Smooth muscle cell (in vitro differentiated cells): ENCODE data around the gene CYGB. TPM values are rescaled to one million over a fixed set of nuclear protein-coding genes. Genes with fewer than 3 reads are reported as not detected.
A peak's percentile ranks its signal among the peaks of the same experiment; 100 is the strongest.

Experiments used
- DNase-seq: peaks from one replicate; lab custom pipeline; 2025; ENCODE audit not compliant: unreplicated experiment; lab: John Stamatoyannopoulos, UW
- H2AFZ ChIP-seq: fragments of 200-600 bp; sonication (generic); 2 replicates; pipeline ENCODE4 v1.6.0; 2016; ENCODE audit warnings: antibody characterized with exemption, low read depth, mild to moderate bottlenecking
- H3F3A ChIP-seq: fragments of 200-600 bp; sonication (generic); 2 replicates; pipeline ENCODE4 v1.6.0; 2017; ENCODE audit warnings: antibody characterized with exemption, low read depth
- H3K27ac ChIP-seq: fragments of 200-600 bp; sonication (generic); 2 replicates; pipeline ENCODE4 v1.5.1; 2016; ENCODE audit warnings: low read depth, mild to moderate bottlenecking
- H3K27me3 ChIP-seq: fragments of 200-600 bp; sonication (generic); 2 replicates; pipeline ENCODE4 v1.6.1; 2016; ENCODE audit warnings: low read depth, mild to moderate bottlenecking
- H3K36me3 ChIP-seq: fragments of 200-600 bp; sonication (generic); 2 replicates; pipeline ENCODE4 v1.5.1; 2016; ENCODE audit warnings: low read depth
- H3K4me1 ChIP-seq: fragments of 200-600 bp; sonication (generic); 2 replicates; pipeline ENCODE4 v1.5.1; 2016; ENCODE audit warnings: low read depth
- H3K4me2 ChIP-seq: fragments of 200-600 bp; sonication (generic); 2 replicates; pipeline ENCODE4 v1.6.0; 2016; ENCODE audit warnings: mild to moderate bottlenecking
- H3K4me3 ChIP-seq: fragments of 200-600 bp; sonication (generic); 2 replicates; pipeline ENCODE4 v1.5.1; 2016; ENCODE audit warnings: mild to moderate bottlenecking
- H3K79me2 ChIP-seq: fragments of 200-600 bp; sonication (generic); 2 replicates; pipeline ENCODE4 v1.6.0; 2016; ENCODE audit warnings: low read depth, mild to moderate bottlenecking
- H3K9ac ChIP-seq: fragments of 200-600 bp; sonication (generic); 2 replicates; pipeline ENCODE4 v1.6.0; 2016; ENCODE audit warnings: low read depth
- H3K9me3 ChIP-seq: fragments of 200-600 bp; sonication (generic); replicated peaks from 2 replicates; pipeline ENCODE4 v1.5.1; 2016; ENCODE audit warnings: low read depth
- H4K20me1 ChIP-seq: fragments of 200-600 bp; sonication (generic); 2 replicates; pipeline ENCODE4 v1.6.0; 2016; ENCODE audit warnings: low read depth
- WGBS: methylation state at CpG from one replicate; pipeline ENCODE4 v1.1.7; 2016; ENCODE audit warnings: low lambda C conversion rate; 5-methylcytosine and 5-hydroxymethylcytosine counted together
- polyA plus RNA-seq: library from polyadenylated mRNA; unstranded; fragments of >200 nt; fragmentation: Nextera tagmentation; extraction: Ambion mirVana; gene quantifications from 2 replicates; pipeline ENCODE4 v1.2.1, GENCODE V29; 2016
- total RNA-seq: library from RNA; depleted of rRNA; stranded (reverse); fragments of >200 nt; gene quantifications from 2 replicates; pipeline ENCODE4 v1.2.3, GENCODE V29; 2014
- TF ChIP-seq, protein P1 (sequence below): fragments of 200-600 bp; sonication (generic); IDR thresholded peaks from 2 replicates; pipeline ENCODE4 v1.5.1; 2017; ENCODE audit warnings: borderline replicate concordance, mild to moderate bottlenecking, antibody characterized with exemption; ENCODE audit not compliant: insufficient read depth, poor library complexity, severe bottlenecking

Gene CYGB
- total and polyA plus RNA-seq, 2 experiments from 2014 or later = 13.9 to 22.2 TPM

DNA sequence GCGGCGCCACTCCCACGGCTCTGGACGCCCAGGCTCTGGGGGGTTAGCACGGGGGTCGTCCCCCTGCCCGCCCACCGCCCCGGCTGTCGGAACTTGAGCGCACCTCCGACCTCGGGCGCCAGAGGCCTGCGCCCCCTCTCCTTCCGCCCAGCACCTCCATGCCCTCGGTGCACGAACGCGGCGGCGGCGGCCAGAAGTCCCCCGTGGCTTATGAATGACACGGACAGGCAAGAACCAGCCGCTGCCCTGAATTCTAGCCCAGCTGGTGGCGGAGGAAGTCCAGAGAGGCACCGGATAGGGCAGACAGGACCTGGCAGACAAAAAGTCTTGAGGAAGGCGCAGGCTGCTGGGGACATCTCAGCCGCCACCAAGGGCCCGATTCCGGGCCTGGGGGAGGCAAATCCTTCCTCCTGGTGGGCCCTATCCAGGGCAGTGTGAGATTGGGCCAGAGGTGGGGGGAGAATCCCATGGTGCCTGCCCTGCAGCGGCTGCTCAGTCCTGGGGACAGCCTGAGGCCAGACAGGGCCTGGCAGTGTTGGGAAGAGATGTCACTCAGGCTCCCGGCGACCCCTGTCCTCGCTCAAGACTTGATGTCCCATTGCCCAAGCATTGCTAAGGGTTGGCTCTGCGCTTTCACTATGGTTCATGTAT, 897 bp upstream of the CYGB start:
- Histone ChIP-seq H3K4me3 (peak overlapping the region; percentile 51), H4K20me1 (no peaks in the 10 kb centered on the region), H3K79me2 (no peaks in the 10 kb centered on the region), H3K36me3 (no peaks in the 10 kb centered on the region), H3K27me3 (no peaks in the 10 kb centered on the region), H3K9ac (no peak overlapping the region), H3K4me2 (peak overlapping the region; percentile 95), H2AFZ (peak overlapping the region; percentile 84), H3F3A (no peaks in the 10 kb centered on the region), H3K9me3 (no peaks in the 10 kb centered on the region), H3K4me1 (peaks cover 21% of the 10 kb centered on the region), H3K27ac (no peak overlapping the region)
- DNase-seq = no peak
- TF ChIP-seq, protein P1, sequence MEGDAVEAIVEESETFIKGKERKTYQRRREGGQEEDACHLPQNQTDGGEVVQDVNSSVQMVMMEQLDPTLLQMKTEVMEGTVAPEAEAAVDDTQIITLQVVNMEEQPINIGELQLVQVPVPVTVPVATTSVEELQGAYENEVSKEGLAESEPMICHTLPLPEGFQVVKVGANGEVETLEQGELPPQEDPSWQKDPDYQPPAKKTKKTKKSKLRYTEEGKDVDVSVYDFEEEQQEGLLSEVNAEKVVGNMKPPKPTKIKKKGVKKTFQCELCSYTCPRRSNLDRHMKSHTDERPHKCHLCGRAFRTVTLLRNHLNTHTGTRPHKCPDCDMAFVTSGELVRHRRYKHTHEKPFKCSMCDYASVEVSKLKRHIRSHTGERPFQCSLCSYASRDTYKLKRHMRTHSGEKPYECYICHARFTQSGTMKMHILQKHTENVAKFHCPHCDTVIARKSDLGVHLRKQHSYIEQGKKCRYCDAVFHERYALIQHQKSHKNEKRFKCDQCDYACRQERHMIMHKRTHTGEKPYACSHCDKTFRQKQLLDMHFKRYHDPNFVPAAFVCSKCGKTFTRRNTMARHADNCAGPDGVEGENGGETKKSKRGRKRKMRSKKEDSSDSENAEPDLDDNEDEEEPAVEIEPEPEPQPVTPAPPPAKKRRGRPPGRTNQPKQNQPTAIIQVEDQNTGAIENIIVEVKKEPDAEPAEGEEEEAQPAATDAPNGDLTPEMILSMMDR = no peak
- WGBS = 27% methylated on average over 25 of the region's 37 CpGs

DNA sequence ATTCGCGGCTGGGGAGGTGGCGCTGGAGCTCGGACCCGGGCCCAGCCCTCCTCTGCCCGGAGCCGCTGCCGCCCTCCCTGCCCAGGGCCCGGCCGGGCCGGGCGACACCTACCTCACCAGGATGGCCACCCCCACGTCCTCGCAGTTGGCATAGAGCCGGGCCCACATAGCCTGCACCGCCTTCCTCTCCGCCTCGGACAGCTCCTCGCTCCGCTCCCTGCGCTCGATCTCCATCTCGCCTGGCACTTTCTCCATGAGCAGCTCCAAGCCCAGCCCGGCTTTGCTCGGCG, 276 bp downstream of the CYGB start:
- Histone ChIP-seq H3K4me1 (peaks cover 21% of the 10 kb centered on the region), H2AFZ (no peak overlapping the region), H3K4me2 (peak overlapping the region; percentile 95), H3F3A (no peaks in the 10 kb centered on the region), H3K27me3 (no peaks in the 10 kb centered on the region), H4K20me1 (no peaks in the 10 kb centered on the region), H3K9ac (no peak overlapping the region), H3K4me3 (peak overlapping the region; percentile 51), H3K27ac (no peak overlapping the region), H3K36me3 (no peaks in the 10 kb centered on the region), H3K79me2 (no peaks in the 10 kb centered on the region), H3K9me3 (no peaks in the 10 kb centered on the region)
- 9% methylated on average over 18 of the region's 26 CpGs for WGBS
- TF ChIP-seq, protein P1 = no peak
- DNase-seq = no peak

DNA sequence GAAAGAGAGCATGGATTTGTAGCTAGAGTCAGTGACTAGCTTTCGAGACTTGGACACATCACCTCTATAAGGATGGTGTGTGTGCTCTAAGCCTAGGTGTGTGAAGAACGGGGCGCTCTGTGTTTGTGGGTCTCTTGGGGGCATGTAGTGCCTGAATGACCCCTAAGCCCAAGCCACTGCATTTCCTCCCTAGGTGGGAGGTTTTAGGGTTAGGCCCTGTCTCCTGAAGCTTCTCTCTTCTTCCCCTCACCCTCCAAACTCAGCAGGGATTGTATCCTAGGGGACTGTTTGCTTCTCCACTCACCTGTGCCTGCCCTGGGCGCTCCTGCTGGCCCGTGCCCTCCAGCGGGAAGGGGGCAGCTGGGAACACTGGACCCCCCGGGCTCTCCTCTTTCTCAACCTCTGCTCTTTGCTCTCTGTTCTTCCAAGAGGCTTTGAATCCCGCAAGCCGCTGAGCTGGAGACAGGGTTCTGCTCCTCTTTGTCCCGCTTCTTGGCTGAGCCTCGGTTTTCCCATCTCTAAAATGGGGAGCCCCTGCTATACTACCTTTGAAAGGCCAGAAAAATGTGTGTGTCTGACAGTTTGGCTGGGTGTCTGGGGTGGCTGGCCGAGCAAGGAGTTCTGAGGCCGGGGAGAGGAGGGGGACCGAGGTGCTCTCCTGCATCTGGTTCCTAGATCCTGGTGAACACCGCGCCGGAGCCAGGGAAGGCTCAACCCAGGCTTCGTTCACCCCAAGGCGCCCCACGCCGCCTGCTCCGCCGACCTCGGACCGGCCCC, 810 bp downstream of the CYGB start:
- Histone ChIP-seq H2AFZ (no peak overlapping the region), H3K27me3 (no peaks in the 10 kb centered on the region), H3K36me3 (no peaks in the 10 kb centered on the region), H3K4me1 (peaks cover 21% of the 10 kb centered on the region), H3K79me2 (no peaks in the 10 kb centered on the region), H3F3A (no peaks in the 10 kb centered on the region), H3K9me3 (no peaks in the 10 kb centered on the region), H4K20me1 (no peaks in the 10 kb centered on the region), H3K4me2 (peak overlapping the region; percentile 95), H3K4me3 (peak overlapping the region; percentile 51), H3K9ac (no peak overlapping the region), H3K27ac (no peak overlapping the region)
- DNase-seq = no peak
- WGBS = 62% methylated on average over 22 of the region's 25 CpGs
- TF ChIP-seq, protein P1 = no peak
